ENCODE data around the gene TIMP3. TPM values are rescaled to one million over a fixed set of nuclear protein-coding genes. Genes with fewer than 3 reads are reported as not detected.

TIMP3 gene
- total RNA-seq, 2 donors from 2014 or later, result 6.3 to 17.1 TPM

DNA sequence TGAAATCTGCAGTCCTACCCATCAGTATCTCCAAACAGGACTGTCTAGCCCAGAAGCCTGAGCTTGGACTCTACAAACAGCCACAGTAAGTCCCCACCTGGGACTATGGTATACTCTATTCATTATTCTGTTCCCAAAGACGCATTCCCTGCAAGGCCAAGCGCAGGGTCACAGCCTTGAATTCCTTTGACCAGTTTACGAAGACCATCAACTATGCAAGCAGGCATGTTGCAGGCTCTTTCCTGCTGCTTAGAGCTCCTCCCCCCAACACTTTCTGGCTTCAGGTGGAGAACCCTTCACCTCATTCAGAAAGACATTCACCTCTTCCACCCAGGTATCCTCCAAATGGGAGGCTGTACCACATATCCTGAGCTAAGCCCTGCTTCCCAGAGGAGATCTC lies 62.5 kb downstream of the TIMP3 start:
- H3K27me3 ChIP-seq (ENCODE audit: control insufficient read depth, insufficient read depth, low read length, poor library complexity, severe bottlenecking), result no peaks in the 10 kb centered on the region
- DNase-seq, result no peak
- no peaks in the 10 kb centered on the region for H3K27me3 Mint-ChIP-seq (ENCODE audit: insufficient read depth)
- no peak overlapping the region for H3K4me3 Mint-ChIP-seq
- H3K9ac ChIP-seq (ENCODE audit: extremely low read depth, low read length, poor library complexity, severe bottlenecking), result no peak overlapping the region
- TF ChIP-seq, protein P1, sequence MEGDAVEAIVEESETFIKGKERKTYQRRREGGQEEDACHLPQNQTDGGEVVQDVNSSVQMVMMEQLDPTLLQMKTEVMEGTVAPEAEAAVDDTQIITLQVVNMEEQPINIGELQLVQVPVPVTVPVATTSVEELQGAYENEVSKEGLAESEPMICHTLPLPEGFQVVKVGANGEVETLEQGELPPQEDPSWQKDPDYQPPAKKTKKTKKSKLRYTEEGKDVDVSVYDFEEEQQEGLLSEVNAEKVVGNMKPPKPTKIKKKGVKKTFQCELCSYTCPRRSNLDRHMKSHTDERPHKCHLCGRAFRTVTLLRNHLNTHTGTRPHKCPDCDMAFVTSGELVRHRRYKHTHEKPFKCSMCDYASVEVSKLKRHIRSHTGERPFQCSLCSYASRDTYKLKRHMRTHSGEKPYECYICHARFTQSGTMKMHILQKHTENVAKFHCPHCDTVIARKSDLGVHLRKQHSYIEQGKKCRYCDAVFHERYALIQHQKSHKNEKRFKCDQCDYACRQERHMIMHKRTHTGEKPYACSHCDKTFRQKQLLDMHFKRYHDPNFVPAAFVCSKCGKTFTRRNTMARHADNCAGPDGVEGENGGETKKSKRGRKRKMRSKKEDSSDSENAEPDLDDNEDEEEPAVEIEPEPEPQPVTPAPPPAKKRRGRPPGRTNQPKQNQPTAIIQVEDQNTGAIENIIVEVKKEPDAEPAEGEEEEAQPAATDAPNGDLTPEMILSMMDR (conservative IDR thresholded peaks at IDR 0.05), result no peak
- no peaks in the 10 kb centered on the region for H3K9me3 ChIP-seq (ENCODE audit: control insufficient read depth, low read length)
- peaks cover 21% of the 10 kb centered on the region for H3K36me3 ChIP-seq (ENCODE audit: control insufficient read depth, insufficient read depth, low read length)
- no peak overlapping the region for H3K27ac Mint-ChIP-seq
- no peaks in the 10 kb centered on the region for H3K4me1 Mint-ChIP-seq
- H3K4me3 ChIP-seq (ENCODE audit: low read length), result no peak overlapping the region
- H3K9me3 Mint-ChIP-seq, result no peaks in the 10 kb centered on the region
- peaks cover 21% of the 10 kb centered on the region for H3K36me3 Mint-ChIP-seq (ENCODE audit: low read depth)
- no peaks in the 10 kb centered on the region for H3K4me1 ChIP-seq (ENCODE audit: control insufficient read depth, insufficient read depth, low read length)
- 93 to 100% methylated on average over 3 of the region's 3 CpGs for WGBS, 2 experiments (ENCODE audit: insufficient coverage in 1 of 2, insufficient read length in 1 of 2)
- no peak overlapping the region for H3K27ac ChIP-seq (ENCODE audit: low read depth, low read length)

DNA sequence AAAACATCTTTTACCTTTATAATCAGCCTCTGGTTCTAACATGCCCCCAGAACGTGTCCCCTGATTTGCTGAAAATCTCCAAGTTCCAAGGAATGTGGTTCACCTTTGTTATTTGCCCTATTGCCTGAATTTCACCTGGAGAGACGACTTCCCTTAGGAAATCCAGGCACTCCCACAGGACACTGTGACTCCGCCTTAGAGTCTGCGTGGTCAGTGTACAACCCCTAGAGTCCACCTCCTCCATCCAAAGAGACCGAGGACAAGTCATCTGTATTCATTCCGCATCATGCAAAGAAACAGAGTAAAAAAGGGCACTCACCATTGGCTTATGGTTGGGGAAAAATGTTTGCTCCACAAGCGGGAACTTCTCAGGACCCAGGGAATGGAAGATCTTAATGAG lies 63.1 kb downstream of the TIMP3 start:
- Histone ChIP-seq H3K27me3 (ENCODE audit: control insufficient read depth, insufficient read depth, low read length, poor library complexity, severe bottlenecking) (no peaks in the 10 kb centered on the region), H3K27ac (ENCODE audit: low read depth, low read length) (no peak overlapping the region), H3K4me3 (ENCODE audit: low read length) (no peak overlapping the region), H3K4me1 (ENCODE audit: control insufficient read depth, insufficient read depth, low read length) (no peaks in the 10 kb centered on the region), H3K9ac (ENCODE audit: extremely low read depth, low read length, poor library complexity, severe bottlenecking) (no peak overlapping the region), H3K9me3 (ENCODE audit: control insufficient read depth, low read length) (no peaks in the 10 kb centered on the region), H3K36me3 (ENCODE audit: control insufficient read depth, insufficient read depth, low read length) (peaks cover 15% of the 10 kb centered on the region)
- DNase-seq, result no peak
- no peaks in the 10 kb centered on the region for H3K9me3 Mint-ChIP-seq
- TF ChIP-seq, protein P1 (conservative IDR thresholded peaks at IDR 0.05), result no peak
- WGBS, 2 experiments (ENCODE audit: insufficient coverage in 1 of 2, insufficient read length in 1 of 2), result 95% methylated on average over 4 to 7 of the region's 7 CpGs
- H3K36me3 Mint-ChIP-seq (ENCODE audit: low read depth), result peaks cover 19% of the 10 kb centered on the region
- H3K27me3 Mint-ChIP-seq (ENCODE audit: insufficient read depth), result no peaks in the 10 kb centered on the region
- no peak overlapping the region for H3K4me3 Mint-ChIP-seq
- H3K27ac Mint-ChIP-seq, result no peak overlapping the region
- H3K4me1 Mint-ChIP-seq, result no peaks in the 10 kb centered on the region

DNA sequence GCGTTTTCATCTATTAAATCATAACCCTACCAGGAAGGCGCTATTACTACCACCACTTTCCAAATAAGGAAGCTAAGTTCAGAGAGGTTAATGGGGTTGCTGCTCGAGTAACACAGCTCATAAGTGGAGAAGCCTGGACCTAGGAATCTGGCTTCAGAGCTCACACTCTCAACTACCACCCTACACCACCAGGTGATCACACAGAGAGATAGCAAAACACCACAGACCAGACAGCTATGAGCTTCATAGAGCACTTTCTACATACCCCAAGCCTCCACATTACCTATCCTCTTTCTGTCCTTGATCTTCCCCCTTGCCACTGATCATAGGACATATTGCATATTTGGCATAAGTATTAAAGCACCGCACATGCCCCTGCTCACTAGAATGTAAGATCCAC lies 65.4 kb downstream of the TIMP3 start:
- H3K27me3 ChIP-seq (ENCODE audit: control insufficient read depth, insufficient read depth, low read length, poor library complexity, severe bottlenecking), result no peaks in the 10 kb centered on the region
- 87 to 100% methylated on average over 1 to 4 of the region's 4 CpGs for WGBS, 2 experiments (ENCODE audit: insufficient coverage in 1 of 2, insufficient read length in 1 of 2)
- Mint-ChIP-seq H3K27me3 (ENCODE audit: insufficient read depth) (no peaks in the 10 kb centered on the region), H3K36me3 (ENCODE audit: low read depth) (no peaks in the 10 kb centered on the region), H3K27ac (no peak overlapping the region), H3K4me1 (no peaks in the 10 kb centered on the region), H3K4me3 (no peak overlapping the region), H3K9me3 (no peaks in the 10 kb centered on the region)
- H3K27ac ChIP-seq (ENCODE audit: low read depth, low read length), result no peak overlapping the region
- no peaks in the 10 kb centered on the region for H3K4me1 ChIP-seq (ENCODE audit: control insufficient read depth, insufficient read depth, low read length)
- no peak overlapping the region for H3K4me3 ChIP-seq (ENCODE audit: low read length)
- H3K9ac ChIP-seq (ENCODE audit: extremely low read depth, low read length, poor library complexity, severe bottlenecking), result no peak overlapping the region
- TF ChIP-seq, protein P1 (conservative IDR thresholded peaks at IDR 0.05), result peak; percentile 53
- DNase-seq, result no peak
- no peaks in the 10 kb centered on the region for H3K36me3 ChIP-seq (ENCODE audit: control insufficient read depth, insufficient read depth, low read length)
- no peaks in the 10 kb centered on the region for H3K9me3 ChIP-seq (ENCODE audit: control insufficient read depth, low read length)
